Erythroblast (primary cell): Measurements from ENCODE around the gene MICU2.

Experiments used
- GATA1 ChIP-seq: IDR thresholded peaks from 2 replicates; pipeline ENCODE4 v1.6.1; 2011; ENCODE audit warnings: low read depth, mild to moderate bottlenecking, control low read depth, low read length, moderate library complexity
- POLR2A ChIP-seq: IDR thresholded peaks from 2 replicates; pipeline ENCODE4 v1.6.1; 2011; ENCODE audit warnings: mild to moderate bottlenecking, low read length

GRCh38 chr13:21576426-21576825 lies 27.5 kb downstream of the MICU2 start:
- TF ChIP-seq POLR2A (no peak), GATA1 (no peak)
